ENCODE results near the gene CHID1. TPM values are rescaled to one million over a fixed set of nuclear protein-coding genes. Genes with fewer than 3 reads are reported as not detected.

Gene CHID1
- total RNA-seq, 2 donors from 2014 or later = 46.9 to 78.7 TPM

DNA sequence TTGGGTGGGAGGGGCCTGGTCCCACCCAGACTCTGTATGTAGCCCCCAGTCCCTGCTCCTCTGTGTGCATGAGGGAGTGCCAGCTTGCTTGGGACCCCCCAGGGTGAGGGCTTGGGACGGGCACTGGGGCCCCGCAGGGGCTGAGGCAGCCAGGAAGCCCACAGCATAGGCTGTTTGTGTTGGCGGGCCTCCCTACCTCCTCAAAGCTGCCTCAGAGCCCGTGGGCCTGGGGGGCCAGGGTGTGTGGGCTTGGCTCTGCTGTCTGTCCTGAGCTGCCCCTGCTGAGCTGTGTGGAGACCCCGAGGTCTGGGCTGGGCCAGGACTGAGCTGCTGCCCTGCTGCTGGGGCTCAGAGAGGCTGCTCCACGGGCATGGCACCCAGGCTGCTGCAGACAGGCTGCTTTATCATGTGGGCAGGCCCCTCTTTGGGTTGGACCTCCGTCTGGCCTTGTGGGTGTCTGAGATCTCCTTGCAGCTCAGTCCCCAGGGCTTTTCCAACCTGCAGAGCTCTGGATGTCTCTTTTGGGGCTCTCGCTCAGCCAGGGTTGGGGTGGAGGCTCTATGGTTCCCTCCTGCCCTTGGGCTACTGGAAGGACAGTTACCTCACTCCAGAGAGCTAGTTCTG is 64.6 kb downstream of the CHID1 start:
- TF ChIP-seq, protein P1, sequence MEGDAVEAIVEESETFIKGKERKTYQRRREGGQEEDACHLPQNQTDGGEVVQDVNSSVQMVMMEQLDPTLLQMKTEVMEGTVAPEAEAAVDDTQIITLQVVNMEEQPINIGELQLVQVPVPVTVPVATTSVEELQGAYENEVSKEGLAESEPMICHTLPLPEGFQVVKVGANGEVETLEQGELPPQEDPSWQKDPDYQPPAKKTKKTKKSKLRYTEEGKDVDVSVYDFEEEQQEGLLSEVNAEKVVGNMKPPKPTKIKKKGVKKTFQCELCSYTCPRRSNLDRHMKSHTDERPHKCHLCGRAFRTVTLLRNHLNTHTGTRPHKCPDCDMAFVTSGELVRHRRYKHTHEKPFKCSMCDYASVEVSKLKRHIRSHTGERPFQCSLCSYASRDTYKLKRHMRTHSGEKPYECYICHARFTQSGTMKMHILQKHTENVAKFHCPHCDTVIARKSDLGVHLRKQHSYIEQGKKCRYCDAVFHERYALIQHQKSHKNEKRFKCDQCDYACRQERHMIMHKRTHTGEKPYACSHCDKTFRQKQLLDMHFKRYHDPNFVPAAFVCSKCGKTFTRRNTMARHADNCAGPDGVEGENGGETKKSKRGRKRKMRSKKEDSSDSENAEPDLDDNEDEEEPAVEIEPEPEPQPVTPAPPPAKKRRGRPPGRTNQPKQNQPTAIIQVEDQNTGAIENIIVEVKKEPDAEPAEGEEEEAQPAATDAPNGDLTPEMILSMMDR (IDR thresholded peaks at IDR 0.05) = no peak
- peaks cover 0 to 82% of the 10 kb centered on the region in 2 donors for H3K4me1 ChIP-seq

DNA sequence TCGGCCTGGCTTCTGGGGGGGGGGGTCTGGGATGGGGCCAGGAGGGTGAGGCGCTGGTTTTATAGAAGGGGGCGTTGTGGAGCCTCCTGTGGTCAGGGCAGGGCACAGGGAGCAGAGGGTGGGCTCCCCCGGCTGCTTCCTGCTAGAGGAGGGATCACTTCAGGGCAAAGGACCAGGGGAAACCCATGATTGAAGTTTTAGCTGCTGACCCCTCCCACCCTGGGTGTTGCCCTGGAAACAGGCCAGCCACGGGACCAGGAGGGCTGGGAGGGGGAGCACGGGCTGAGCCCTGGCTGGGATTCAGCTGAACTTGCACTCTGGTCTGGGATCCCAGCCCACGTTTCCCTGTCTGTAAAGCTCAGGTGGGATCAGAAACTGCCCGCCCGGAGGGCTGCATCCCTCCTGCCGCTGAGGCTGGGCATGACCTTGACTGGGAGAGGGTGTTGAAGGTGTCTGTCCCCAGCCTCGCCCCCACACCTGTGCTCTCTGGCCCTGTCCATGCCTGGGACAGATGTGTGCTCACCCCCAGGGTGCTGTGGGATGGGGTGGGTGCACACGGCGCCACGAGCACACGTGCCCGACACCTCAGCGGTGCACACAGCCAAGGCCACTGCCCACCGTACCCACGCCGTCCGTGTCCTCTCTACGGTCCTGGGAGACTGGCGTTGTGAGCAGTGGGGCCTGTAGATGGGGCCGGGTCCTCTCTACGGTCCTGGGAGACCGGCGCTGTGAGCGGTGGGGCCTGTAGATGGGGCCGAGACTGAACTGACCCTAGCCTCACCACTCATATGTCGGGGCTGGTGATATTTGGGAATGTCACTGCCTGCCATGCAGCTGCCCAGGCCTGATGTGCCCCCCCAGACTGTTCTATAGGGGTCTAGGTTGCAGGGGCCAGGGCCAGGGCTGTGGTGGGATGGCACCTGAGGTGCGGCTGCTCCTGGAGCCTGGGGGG is 65.6 kb downstream of the CHID1 start:
- peaks cover 0 to 82% of the 10 kb centered on the region in 2 donors for H3K4me1 ChIP-seq
- no peaks in the 10 kb centered on the region for H3K9me3 ChIP-seq
- peak overlapping the region; percentile 95 for H3K27ac ChIP-seq
- H3K27me3 ChIP-seq = no peaks in the 10 kb centered on the region
- TF ChIP-seq, protein P1 (IDR thresholded peaks at IDR 0.05) = no peak
- H3K36me3 ChIP-seq = peaks cover 9% of the 10 kb centered on the region
- peak overlapping the region; percentile 86 to 97 for H3K4me3 ChIP-seq
- DNase-seq (ENCODE audit: low spot score) = peak; percentile 95

More for the DNA sequence above, 64.6 kb downstream of the CHID1 start:
- Histone ChIP-seq H3K27me3 (no peaks in the 10 kb centered on the region), H3K9me3 (no peaks in the 10 kb centered on the region), H3K4me3 (peak overlapping the region in 1 of 2 donors; percentile 97), H3K36me3 (no peaks in the 10 kb centered on the region), H3K27ac (peak overlapping the region; percentile 95)
- no peak for DNase-seq (ENCODE audit: low spot score)

DNA sequence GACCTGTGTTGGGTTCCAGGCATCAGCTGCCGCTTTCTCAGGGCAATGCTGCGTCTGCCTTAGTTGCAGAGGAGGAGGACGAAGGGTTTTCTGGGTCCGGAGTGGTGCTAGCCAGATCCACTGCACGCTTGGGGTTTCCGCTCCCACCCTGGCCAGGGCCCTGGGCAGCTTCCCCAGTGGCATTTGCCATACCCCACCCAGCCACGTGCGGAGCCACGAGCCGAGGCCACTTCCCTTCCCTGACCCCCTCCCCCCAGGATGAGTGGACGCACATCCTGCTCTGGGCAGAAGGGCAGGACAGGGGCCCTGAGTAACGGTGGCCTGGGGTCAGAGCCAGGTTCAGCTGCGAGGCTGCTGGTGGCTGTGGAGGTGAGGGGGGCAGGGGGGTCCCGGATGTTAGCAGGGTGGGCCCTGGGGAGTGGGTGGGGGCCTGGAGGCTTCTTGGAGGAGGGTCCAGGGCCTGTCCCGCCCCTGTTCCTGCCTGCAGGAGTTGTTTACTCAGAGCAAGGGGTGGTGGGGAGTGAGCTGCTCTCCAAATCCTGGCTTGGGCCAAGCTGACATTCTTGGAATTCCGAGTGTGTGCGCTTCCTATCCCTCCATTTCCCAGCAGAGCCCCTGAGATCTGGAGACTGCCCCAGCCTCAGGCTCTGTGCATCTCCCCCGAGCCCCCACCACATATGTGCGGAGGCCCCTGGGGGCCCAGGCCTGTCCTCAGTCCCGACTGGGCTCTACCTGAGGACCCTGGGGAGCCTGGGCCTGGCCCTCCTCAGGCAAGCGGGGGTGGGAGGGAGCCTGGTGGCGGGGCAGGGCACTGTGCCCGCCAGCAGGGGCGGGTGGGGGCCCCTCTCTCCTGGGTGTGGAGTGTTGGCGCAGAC is 66.6 kb downstream of the CHID1 start:
- TF ChIP-seq, protein P1 (IDR thresholded peaks at IDR 0.05) = no peak
- H3K4me1 ChIP-seq = peaks cover 0 to 85% of the 10 kb centered on the region in 2 donors
- H3K27ac ChIP-seq = peak overlapping the region; percentile 95
- H3K4me3 ChIP-seq = peak overlapping the region; percentile 86 to 97
- H3K36me3 ChIP-seq = peaks cover 18% of the 10 kb centered on the region
- DNase-seq (ENCODE audit: low spot score) = peak; percentile 97
- no peaks in the 10 kb centered on the region for H3K9me3 ChIP-seq
- no peaks in the 10 kb centered on the region for H3K27me3 ChIP-seq

DNA sequence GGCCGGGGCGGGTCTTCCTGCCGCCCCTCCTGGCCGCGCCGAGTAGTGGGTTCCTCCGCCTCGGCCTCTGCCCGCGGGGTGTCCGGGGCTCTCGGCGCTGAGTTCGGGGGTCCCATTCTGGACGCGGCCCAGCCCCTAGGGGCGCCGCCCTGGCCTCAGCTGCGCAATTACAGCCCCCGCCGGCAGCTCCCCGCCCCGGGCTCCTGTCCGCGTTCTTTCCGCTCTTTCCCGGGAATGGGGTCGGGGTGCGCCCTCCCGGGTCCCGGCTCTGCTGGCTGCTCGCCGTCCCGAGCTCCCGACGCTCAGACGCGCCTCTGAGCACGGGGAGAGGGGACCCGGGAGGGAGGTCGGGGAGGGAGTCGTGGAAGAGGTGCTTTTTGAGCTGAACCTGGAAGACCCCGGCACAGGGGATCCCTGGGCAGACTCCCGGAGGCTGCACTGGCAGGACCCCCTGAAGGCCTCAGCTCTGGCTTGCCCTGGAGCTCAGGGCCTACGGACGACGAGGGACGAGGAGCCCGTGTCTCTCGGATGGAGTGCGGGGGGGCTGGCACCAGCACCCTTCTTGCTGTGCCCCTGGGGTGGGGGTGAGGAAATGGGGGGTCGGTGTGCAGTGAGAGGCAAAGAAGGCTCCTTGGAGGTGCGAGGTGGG is 67.4 kb downstream of the CHID1 start:
- H3K4me1 ChIP-seq = peaks cover 0 to 85% of the 10 kb centered on the region in 2 donors
- H3K36me3 ChIP-seq = peaks cover 27% of the 10 kb centered on the region
- H3K27ac ChIP-seq = peak overlapping the region; percentile 95
- H3K27me3 ChIP-seq = no peaks in the 10 kb centered on the region
- H3K9me3 ChIP-seq = no peaks in the 10 kb centered on the region
- DNase-seq (ENCODE audit: low spot score) = no peak
- H3K4me3 ChIP-seq = peak overlapping the region; percentile 86 to 97
- TF ChIP-seq, protein P1 (IDR thresholded peaks at IDR 0.05) = peak in 1 of 2 donors; percentile 36
